Dermis blood vessel endothelial cell (primary cell): ENCODE measurements around the gene MLLT11. TPM values are rescaled to one million over a fixed set of nuclear protein-coding genes. Genes with fewer than 3 reads are reported as not detected.
"Not testable (repeated sequence)": the region's sequence is repeated elsewhere in the genome, so short reads cannot be mapped to it uniquely, and the experiment has no call there.

Source experiments
- DNase-seq: peaks from one replicate; pipeline ENCODE4 v3.0.0; 2010
- total RNA-seq: library from RNA; depleted of rRNA; stranded (reverse); fragments of >200 nt; gene quantifications from 2 replicates; pipeline ENCODE4 v1.2.3, GENCODE V29; 2014

Gene MLLT11
- total RNA-seq, 1 donor from 2014 or later, result 1.2 TPM

DNA sequence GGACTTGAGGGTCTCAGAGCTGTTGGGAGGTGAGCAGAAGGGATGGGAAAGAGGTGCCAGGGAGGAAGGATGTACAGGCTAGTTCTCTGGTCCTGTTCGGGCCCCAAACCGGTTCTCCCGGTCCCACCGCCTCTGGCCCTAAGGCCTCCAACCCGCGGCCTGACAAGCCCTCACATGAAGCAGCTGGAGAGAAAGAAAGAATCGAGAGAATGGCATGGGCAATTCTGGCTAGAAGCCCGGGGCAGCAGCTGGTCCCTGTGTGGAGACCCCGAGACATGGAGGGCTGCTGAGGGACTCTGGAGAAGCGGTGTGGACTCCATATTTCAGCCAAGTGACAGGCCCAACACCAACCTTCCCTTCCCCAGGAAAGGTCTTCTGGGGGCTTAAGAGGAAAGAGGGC is 1.5 kb upstream of the MLLT11 start:
- peak; percentile 31 for DNase-seq

DNA sequence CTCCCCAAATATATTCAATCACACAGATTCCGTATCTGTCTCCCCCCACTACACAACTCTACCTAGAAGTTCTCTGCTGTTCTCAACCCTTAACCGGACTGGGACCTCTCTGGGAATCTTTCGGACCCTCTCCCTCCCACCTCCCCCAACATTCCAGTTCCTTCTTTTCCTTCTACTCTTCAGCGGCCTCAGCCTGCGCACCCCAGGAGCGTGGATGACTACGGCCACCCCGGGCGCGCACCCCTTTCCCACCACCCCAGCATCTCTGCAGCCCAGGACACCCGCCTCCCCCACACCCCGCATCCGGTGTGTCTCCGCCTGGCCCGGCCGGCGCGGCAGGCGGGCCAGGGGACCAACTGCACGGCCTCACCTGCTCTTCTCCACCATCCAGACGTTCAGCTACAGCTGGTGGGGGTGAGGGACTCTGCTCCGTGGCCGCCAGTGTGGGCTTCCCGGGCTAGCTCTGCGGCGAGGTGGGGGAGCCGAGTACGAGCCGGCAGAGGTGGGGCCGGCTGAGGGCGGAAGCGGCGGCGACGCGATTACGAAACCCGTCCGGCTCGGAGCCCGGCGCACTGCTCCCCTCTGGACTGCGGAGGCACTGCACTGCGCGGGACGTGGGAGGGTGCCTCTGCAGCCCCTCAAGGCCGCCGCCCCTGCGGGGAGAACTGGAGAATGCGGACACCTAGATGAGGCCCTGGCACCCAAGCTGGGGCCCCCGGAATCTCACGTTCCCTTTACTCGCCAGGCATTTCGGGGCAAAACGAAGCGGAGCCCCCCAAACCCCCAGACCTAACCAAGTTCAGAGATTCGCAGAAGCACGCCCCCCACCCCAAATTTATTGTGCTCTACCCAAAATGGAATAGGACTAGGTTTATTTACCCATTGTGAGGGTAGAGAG is 839 bp upstream of the MLLT11 start, which contains the start of gene CDC42SE1:
TSS of gene CDC42SE1 (minus strand) at position 514 of the 898 bp plus-strand sequence. CDS start 3,892 bp downstream, outside the sequence.
- peak; percentile 91 for DNase-seq

DNA sequence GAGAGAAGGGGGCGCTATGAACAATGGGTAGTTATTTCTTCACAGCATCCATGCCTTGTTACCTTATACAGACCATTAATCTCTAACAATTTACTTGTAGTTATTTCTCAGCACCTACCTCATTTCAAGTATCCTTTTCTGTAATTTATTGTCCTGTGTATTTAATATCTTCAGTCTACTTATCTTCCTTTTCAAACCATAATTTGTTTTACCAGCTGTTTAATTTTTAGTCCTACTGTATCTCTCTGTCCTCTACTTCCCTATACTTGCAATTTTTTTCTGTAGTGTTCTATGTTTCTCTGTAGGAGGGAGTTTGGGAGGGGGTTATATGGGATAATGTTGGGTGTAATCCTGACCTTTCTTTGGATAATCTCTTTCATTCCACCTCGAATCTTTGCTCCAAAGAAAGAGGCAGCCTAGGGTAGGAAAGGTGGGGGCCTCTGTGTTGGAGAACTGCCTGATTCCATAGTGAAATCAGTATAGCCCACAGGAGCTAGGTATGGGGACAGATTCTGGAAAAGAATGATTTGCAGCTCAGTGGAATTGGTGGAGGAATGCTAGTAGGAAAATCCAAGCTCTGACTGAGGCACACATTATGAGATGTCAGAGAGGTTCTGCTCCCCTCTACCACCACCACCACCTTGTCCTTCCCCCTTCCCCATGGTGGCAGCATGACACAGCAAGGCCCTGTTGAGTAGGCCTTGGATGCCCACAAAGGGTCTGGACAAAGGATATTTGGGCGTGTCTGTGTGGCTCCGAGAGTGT is 642 bp downstream of the MLLT11 start:
- peak; percentile 24 for DNase-seq

DNA sequence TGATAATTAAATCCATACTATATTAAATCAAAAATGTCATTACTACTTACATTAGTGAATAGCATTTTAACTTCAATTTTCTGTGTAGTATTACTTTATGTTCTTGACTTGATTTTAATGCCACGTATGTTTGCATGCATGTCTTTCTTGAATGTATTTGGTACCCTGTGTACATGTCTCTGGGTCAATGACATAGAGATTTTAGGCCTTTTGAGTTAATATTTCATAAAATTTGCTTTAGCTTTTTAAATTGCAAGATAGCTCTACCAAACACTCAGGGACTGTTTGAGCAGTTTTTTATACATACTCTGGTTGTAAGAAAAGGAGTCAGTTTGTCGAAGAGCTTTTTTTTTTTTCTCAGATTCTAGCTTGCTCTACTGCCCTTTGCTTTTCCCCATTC is 1.5 kb downstream of the MLLT11 start:
- no peak for DNase-seq

DNA sequence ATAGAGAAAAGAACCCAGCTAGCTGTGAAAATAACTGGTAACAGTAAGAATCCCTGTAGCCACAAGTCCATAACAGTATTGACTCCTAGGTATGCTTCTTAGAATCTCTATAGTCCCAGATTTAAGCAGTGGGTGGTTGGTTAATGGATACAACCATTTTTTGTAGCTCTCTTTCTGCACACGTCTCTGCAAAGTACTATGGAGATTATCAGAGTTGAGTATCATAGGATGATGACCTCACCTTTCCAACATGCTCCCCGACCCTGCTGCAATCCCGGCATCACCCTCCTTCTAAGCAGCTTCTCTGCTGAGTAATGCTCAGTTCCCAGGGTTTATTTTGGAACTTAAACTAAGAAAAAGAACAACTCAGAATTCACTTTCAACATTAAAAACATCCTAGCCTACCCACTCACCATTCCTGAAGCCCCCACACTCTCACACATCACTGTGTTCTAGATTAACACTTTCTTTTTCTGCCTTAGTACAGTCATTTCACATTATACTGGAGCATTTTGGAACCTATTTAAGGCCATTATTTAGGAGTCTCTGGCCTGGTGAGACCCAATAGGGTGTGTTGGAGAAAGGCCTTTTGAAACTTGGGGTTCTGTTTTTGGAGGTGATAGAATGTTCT is 2.7 kb downstream of the MLLT11 start:
- DNase-seq, result peak; percentile 48

DNA sequence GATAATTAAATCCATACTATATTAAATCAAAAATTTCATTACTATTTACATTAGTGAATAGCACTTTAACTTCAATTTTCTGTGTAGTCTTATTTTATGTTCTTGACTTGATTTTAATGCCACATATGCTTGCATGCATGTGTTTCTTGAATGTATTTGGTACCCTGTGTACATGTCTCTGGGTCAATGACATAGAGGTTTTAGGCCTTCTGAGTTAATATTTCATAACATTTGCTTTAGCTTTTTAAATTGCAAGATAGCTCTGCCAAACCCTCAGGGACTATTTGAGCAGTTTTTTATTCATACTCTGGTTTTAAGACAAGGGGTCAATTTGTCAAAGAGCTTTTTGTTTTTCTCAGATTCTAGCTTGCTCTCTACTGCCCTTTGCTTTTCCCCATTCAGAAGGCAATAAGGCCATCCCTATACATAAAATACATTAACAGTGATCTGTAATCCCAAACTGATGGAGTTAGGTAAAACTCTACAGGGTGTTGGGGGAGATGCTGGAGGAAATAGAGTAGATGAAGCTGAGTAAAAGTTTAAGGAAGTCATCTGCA is 5.0 kb downstream of the MLLT11 start:
- no peak for DNase-seq

DNA sequence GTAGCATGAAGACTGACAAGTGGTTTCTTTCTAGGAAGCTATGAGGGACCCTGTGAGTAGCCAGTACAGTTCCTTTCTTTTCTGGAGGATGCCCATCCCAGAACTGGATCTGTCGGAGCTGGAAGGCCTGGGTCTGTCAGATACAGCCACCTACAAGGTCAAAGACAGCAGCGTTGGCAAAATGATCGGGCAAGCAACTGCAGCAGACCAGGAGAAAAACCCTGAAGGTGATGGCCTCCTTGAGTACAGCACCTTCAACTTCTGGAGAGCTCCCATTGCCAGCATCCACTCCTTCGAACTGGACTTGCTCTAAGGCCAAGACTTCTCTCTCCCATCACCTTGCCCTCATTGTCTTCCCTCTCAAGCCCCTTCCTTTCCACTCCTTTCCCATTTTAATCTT is 7.0 kb downstream of the MLLT11 start:
- DNase-seq, result no peak

DNA sequence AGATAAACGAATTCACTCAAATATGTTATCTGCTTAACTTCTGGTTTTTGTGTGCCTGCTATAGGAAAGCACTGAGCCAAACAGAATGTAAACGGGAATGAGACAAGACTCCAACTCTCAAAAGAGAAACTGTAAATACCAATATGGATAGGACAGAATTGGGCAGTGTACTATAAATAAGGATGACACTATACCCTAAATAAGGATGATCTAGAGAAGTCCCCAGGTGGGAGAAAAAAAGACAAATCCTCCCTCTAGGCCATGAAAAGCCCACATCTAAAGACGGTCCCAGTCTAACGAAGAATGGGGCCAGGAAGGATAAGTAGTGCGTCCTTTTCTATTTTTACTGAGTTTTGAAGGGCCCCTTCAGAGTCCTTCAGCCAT is 8.9 kb downstream of the MLLT11 start:
- DNase-seq, result no peak

DNA sequence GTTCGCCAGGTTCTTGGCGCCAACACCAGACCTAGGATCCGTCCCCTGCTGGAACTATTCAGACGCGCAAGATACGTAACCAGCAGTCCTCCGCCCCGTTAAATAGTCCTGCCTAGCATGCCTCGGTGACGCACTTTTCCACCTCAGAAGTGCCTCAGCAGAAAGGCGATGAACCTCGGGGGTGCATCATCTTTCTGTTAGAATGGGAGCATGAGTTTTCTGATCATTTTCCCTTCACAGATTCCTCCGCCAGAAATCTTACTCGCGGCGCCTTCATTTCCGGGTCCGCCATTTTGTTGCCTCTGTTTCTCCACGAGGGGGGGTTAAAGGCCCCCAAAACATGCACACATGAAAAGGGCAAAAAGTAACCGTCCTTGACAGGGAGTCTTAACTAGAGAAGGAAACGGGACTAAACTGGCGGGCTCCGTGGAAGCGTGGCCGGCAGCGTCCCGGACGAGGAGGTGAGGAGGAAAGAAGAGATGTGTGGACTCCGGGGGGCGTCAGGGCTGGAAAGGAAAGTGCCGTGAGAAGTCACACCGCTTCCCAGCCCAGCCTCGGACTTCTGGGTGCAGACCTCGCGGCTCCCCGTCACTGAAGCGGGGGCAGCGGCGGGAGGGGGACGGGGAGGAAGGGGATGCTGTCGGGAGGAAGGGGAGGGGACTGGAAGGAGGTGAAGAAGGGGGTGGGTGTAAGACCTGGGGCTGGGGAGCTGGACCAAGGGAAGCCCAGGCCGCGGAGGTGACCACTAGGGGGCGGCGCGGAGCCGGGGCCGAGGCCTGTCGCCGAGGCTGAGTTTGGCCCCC is 10.5 kb downstream of the MLLT11 start, which contains the start of gene GABPB2:
TSS of gene GABPB2 (plus strand) at position 288 of the 803 bp plus-strand sequence. CDS start 17,429 bp downstream, outside the sequence.
- peak; percentile 98 for DNase-seq

DNA sequence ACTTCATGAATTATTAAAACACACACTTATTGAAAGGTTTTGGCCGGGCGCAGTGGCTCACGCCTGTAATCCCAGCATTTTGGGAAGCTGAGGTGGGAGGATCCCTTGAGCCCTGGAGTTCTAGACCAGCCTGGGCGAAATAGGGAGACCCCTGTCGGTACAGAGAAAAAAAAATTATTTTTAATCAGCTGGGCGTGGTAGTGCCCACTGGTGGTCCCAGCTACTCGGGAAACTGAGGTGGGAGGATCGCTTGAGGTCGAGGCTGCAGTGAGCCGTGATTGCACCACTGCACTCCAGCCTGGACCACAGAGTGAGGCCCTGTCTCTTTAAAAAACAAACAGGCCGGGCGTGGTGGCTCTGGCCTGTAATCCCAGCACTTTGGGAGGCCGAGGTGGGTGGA is 12.0 kb downstream of the MLLT11 start:
- DNase-seq, result no peak

DNA sequence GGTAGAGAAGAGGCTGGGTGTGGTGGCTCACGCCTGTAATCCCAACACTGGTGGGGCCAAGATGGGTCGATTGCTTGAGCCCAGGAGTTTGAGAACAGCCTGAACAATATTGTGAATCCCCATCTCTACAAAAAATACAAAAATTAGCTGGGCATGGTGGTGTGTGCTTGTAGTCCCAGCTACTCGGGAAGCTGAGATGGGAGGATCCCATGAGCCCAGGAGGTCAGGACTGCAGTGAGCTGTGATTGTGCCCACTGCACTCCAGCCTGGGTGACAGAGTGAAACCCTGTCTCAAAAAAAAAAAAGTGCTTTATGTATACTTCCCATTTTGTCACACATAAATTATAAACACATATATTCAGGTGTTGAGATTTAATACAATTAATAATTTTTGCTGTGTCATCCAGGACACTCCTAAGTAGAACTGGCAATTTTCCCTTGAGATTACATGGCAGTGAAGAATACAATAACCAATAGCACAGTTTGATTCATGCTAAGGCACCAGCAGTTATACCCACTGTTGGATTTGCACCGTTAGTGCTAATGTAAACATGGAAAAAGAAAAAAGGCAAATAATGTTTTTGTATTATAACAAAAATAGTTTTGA is 25.9 kb downstream of the MLLT11 start:
- no peak for DNase-seq

DNA sequence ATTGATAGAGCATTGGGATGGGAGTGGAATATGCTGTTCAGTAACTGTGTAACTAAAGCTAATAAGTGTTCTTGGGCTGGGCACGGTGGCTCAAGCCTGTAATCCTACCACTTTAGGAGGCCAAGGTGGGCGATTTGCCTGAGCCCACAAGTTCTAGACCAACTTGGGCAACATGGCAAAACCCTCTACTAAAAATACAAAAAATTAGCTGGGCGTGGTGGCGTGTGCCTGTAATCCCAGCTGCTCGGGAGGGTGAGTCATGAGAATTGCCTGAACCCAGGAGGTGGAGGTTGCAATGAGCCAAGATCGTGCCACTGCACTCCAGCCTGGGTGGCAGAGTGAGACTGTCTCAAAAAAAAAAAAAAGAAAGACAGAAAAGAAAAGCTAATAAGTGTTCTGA is 37.2 kb downstream of the MLLT11 start:
- not testable (repeated sequence) for DNase-seq

DNA sequence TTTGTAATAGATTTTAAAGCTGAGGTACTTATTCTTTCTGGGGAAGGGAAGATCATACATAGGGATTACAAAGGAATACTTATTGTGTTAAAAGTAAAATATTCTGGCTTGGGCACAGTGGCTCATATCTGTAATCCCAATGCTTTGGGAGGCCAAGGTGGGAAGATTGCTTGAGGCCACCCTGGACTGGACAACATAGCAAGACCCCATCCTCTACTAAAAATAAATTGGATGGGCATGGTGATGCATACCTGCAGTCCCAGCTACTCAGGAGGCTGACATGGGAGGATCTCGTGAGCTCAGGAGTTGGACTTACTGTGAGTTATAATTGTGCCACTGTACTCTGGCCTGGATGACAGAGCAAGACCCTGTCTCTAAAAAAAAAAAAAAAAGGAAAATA is 37.9 kb downstream of the MLLT11 start:
- no peak for DNase-seq

DNA sequence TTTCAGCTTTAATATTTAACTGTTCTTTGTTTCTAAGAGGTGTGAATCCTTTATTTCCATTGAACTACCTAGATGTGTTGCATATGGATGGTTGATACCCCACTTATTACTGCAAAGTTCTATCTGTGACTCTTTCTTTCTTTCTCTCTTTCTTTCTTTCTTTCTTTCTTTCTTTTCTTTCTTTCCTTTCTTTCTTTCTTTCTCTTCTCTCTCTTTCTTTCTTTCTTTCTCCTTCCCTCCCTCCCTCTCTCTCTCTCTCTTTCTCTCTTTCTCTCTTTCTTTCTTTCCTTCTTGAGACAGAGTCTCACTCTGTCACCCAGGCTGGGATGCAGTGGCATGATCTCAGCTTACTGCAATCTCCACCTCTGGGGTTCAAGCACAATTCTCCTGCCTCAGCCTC is 44.4 kb downstream of the MLLT11 start:
- no peak for DNase-seq

DNA sequence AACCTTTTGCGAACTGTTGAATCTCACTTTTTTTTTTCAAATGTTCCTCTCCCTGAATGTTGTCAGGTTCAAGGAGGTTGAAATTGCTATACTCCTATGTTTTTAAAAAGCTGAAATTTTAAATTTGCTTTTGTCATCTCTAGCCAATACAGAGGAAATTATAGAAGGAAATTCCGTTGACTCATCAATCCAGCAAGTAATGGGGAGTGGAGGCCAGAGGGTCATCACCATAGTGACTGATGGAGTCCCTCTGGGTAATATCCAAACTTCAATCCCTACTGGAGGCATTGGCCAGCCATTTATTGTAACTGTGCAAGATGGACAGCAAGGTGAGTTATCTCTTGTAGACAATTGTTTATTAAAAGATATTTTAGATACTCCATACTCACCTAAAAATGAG is 46.7 kb downstream of the MLLT11 start:
- DNase-seq, result peak; percentile 84

DNA sequence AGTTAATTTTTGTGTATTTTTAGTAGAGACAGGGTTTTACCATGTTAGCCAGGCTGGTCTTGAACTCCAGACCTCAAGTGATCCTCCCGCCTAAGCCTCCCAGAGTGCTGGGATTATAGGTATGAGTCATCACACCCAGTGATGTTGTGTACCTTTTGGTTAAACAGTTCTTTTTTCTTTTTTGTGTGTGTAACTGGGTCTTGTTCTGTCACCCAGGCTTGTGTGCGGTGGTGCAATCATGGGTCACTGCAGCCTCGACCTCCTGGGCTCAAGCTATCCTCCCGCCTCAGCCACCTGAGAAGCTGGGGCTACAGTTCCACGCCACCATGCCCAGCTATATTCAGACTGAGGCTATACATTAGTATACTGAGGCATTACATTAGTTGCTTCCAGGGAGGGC is 48.1 kb downstream of the MLLT11 start:
- no peak for DNase-seq

DNA sequence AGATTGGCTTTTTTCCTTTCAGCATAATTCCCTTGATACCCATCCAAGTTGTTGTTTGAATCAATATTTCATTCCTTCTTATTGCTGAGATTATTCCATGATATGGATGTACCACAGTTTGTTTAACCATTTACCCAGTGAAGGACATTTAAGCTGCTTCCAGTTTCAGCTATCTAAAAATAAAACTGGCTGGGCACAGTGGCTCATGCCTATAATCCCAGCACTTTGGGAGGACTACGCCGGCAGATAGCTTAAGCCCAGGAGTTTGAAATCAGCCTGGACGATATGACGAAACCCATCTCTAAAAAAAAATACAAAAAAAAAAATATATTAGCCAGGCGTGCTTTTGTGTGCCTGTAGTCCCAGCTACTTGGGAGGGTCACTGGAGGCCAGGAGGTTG is 53.7 kb downstream of the MLLT11 start:
- no peak for DNase-seq
